ENCODE results near the gene PLVAP.

- TF ChIP-seq YY1 (tag by site-specific recombination; IDR thresholded peaks at IDR 0.05) (no peak), TCF7L2 (IDR thresholded peaks at IDR 0.05; ENCODE audit: borderline replicate concordance, low read depth, low read length) (no peak), CTCF (tag by site-specific recombination; IDR thresholded peaks at IDR 0.05) (no peak)
Measured at GRCh38 chr19:17304386-17305215, 72.5 kb downstream of the PLVAP start.

Data from HEK293 (cell line).